ENCODE results near the gene ZFR.
"Not testable (repeated sequence)": the region's sequence is repeated elsewhere in the genome, so short reads cannot be mapped to it uniquely, and the experiment has no call there.

Gene ZFR

GRCh38 chr5:32406650-32407049 lies 37.9 kb downstream of the ZFR start:
- DNase-seq (ENCODE audit: low read depth in 3 of 3) = no peak

GRCh38 chr5:32405507-32405906 lies 39.0 kb downstream of the ZFR start:
- no peak for DNase-seq (ENCODE audit: low read depth in 3 of 3)

GRCh38 chr5:32403760-32404159 lies 40.8 kb downstream of the ZFR start:
- DNase-seq (ENCODE audit: low read depth in 3 of 3) = no peak

DNA sequence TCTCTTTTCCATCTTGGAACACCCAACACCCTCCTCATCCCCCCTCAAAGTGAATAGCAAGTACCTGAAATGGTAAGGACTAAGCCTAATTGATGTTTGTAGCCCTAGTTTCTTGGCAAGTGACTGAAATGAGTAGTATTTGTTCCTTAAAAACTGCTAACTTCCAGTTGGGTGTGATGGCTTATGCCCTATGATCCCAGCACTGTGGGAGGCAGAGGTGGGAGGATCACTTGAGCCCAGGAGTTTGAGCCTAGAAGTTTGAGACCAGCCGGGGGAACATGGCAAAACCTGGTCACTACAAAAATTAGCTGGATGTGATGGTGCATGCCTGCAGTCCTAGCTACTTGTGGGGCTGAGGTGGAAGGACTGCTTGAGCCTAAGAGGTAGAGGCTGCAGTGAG lies 44.1 kb downstream of the ZFR start:
- no peak for DNase-seq (ENCODE audit: low read depth in 3 of 3)

GRCh38 chr5:32398754-32399153 lies 45.8 kb downstream of the ZFR start:
- not testable (repeated sequence) for DNase-seq (ENCODE audit: low read depth in 3 of 3)

DNA sequence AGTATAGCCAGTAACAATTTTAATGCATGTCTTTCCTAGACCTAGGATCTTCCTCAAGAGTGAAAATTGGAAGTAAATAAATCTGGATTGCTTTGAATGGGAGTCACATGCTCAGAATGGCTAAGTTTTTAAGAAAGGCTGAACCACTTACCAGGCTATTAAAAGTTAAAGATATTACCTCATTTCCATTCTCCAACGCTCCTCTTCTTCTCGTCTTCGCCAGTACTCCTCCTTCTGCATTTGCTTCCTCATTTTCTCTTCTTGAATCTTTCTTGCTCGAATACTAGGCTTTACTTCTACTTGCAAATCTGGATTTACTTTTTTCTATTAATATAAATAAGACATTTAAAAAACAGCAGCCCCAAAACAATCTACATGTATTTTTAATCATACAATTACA lies 49.6 kb downstream of the ZFR start:
- no peak for DNase-seq (ENCODE audit: low read depth in 3 of 3)

GRCh38 chr5:32392039-32392438 lies 52.5 kb downstream of the ZFR start:
- DNase-seq (ENCODE audit: low read depth in 3 of 3) = no peak

GRCh38 chr5:32390819-32391591 lies 53.5 kb downstream of the ZFR start:
- DNase-seq (ENCODE audit: low read depth in 3 of 3) = no peak

DNA sequence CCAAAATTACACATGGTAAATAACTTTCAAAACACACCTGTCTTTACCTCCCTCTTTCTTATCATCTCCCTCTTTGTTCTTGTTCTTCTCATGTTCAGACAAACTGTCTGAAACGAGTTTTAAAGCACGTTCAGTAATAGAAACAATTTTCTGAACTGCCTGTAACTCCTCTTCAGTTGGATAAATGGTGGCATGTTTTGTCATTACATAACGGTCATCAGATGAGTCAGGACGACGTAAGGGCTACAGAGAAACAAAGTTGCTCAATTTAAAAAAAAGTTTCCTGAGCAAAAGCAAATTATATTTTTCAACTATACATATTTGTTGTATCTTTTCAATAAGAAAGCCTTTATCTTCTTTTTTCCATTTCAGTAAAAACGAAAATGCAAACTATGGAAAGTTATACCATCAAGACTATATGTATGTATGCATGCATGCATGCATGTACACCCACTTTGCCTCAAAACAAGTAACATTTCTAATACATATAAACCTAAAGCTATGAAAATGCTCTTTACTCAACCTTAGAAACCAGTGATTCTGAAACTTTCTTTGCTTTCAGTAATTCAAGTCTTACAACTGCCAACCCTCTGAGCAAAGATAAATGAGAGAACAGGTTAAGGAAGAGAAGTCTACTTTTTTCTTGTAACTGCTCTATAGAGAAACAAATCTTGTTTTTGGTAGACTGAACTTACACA lies 56.0 kb downstream of the ZFR start:
- no peak for DNase-seq (ENCODE audit: low read depth in 3 of 3)

DNA sequence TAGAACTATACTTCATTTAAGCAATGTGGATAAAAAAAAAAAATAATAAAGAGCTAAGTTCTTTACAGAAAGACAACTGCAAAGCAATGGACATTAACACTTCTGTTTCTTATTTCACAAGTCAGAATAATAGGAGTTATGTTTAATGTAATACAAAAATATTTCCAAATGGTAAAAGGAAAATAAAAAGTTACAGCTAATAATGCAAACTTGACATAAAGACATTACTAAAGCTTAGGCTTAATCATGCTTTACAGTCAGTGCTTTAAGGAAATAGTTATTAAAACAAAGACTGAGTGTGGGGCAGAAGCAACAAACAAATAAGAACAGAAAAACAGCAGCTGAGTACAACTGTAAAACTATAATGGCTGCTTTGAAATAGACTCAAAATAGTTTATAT lies 56.7 kb downstream of the ZFR start:
- no peak for DNase-seq (ENCODE audit: low read depth in 3 of 3)

DNA sequence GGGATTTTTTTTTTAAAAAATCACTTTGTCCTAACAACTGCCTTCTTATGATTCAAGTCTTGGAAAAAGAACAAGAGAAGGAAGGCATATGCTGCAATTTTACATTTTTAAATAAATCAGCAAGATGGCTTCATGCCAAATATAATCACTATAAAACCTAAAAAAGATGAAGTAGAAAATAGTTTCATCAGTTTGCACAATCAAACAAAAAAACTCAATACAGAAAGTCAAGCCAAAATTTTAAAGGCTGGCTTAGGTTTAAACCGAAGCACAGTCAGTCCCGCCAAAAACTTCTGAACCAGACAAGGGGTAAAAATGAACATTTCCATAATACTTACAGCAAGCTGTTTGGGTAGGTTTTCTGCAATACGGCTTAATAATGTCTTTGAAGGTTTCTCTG lies 57.3 kb downstream of the ZFR start:
- no peak for DNase-seq (ENCODE audit: low read depth in 3 of 3)

GRCh38 chr5:32384621-32385020 lies 59.9 kb downstream of the ZFR start:
- DNase-seq (ENCODE audit: low read depth in 3 of 3) = no peak

- DNase-seq (ENCODE audit: low read depth in 3 of 3) = no peak
Observed at GRCh38 chr5:32383586-32383985, 61.0 kb downstream of the ZFR start.

DNA sequence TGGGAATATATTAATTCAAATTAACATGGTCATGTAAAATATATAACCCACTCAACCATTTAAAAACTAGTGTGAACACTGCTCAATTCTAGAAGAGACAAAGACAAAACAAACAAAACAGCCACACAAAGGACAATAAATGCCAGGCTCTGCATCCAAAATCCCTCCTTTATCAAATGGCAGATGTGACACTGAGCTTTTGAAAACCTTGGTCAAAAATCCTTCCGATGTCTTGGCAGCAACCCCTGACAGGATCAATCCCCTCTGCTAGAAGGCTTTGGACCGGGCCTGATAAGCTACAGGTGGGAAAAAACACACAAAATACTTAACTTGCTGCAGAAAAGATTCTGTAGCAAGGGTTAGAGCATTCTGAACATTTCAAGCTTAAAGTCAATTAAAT lies 61.5 kb downstream of the ZFR start:
- no peak for DNase-seq (ENCODE audit: low read depth in 3 of 3)

GRCh38 chr5:32379421-32379820 lies 65.1 kb downstream of the ZFR start:
- DNase-seq (ENCODE audit: low read depth in 3 of 3) = no peak

DNA sequence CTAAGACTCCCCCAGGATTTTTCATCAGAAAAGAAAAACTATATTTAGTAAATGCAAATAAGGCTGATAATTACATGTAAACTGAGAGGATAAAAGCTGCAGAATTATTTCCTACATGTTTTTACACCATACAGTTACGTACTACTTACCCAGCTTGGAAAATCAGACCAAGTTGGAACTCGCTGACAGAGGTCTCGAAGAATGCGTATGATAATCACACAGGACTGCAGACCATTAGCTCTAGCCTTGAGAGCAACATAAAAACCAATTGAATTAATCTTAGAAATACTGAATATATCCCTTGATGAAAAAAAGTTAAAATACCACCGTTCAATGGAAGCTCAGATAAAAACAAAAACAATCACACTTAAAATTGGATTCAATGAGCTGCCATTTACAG lies 65.6 kb downstream of the ZFR start:
- DNase-seq (ENCODE audit: low read depth in 3 of 3) = no peak

DNA sequence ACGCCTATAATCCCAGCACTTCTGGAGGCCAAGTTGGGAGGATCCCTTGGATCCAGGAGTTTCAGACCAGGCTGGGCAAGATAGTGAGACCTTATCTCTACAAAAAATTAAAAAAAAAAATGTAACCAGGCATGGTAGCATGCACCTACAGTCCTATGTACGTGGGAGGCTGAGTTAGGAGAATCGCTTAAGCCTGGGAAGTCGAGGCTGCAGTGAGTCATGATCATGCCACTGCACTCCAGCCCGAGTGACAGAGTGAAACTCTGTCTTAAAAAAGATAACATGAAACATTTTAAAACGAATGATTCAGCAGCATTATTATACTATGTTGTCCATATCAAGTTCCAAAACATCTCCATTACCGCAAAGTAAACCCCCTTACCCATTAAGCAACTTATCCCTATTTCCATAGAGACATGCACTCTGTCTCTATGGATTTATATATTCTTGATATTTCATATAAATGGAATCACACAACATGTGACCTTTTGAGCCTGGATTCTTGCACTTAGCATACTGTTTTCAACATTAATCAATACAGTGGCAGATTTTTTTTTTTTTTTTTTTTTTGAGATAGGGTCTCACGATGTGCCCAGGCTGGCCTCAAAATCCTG lies 74.9 kb downstream of the ZFR start:
- DNase-seq (ENCODE audit: low read depth in 3 of 3) = no peak

GRCh38 chr5:32369032-32369431 lies 75.5 kb downstream of the ZFR start:
- DNase-seq (ENCODE audit: low read depth in 3 of 3) = no peak

DNA sequence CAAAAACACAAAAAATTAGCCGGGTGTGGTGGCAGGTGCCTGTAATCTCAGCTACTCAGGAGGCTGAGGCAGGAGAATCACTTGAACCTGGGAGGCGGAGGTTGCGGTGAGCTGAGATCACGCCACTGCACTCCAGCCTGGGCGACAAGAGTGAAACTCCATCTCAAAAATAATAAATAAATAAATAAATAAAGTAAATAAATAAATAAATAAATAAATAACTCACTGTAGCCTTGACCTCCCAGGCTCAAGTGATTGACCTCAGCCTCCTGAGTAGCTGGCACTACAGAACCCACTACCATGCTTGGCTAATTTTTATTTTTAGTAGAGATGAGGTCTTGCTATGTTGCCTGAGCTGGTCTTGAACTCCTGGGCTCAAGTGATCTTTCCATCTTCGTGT lies 77.3 kb downstream of the ZFR start:
- not testable (repeated sequence) for DNase-seq (ENCODE audit: low read depth in 3 of 3)

GRCh38 chr5:32365623-32366022 lies 78.9 kb downstream of the ZFR start:
- DNase-seq (ENCODE audit: low read depth in 3 of 3) = no peak

GRCh38 chr5:32363030-32363429 lies 81.5 kb downstream of the ZFR start:
- DNase-seq (ENCODE audit: low read depth in 3 of 3) = no peak

DNA sequence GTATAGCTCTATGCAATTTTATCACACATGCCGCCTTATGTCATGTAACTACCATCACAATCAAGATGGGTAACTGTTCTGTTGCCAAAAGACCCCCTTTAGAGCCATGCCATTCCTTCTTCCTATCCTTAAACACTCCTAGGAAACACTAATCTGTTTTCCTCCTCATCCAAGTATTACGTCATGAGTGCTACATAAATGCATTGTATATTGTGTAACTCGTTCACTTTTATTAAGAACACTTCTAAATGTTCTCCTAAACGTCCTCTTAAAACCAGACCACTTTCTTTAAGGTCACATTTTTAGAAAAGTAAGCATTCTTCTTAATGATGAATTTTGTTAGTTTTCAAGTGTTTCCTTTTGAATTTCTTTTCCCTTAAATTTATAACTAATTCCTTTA lies 82.0 kb downstream of the ZFR start:
- DNase-seq (ENCODE audit: low read depth in 3 of 3) = no peak

GRCh38 chr5:32360906-32361305 lies 83.6 kb downstream of the ZFR start:
- no peak for DNase-seq (ENCODE audit: low read depth in 3 of 3)

Measured in stimulated activated CD4-positive, alpha-beta T cell treated with anti-CD3 and anti-CD28 coated beads, TNF-alpha, amount 100 ng/mL, for 48 hours (primary cell).